HT1080 (cell line): Measurements from ENCODE around the gene SLC5A10. TPM values are rescaled to one million over a fixed set of nuclear protein-coding genes. Genes with fewer than 3 reads are reported as not detected.

ENCODE experiments used
- DNase-seq: peaks from one replicate; pipeline ENCODE4 v3.0.0-alpha.2; 2015; ENCODE audit warnings: low read depth
- total RNA-seq: library from RNA; depleted of rRNA; stranded (reverse); fragments of >200 nt; shearing (Covaris generic); gene quantifications from 2 replicates; pipeline ENCODE4 v1.2.3, GENCODE V29; 2014

SLC5A10 gene
- total RNA-seq, 1 experiment from 2014 or later = not detected

GRCh38 chr17:18963126-18964017 lies 11.4 kb downstream of the SLC5A10 start:
- no peak for DNase-seq

GRCh38 chr17:18964018-18964351 lies 12.0 kb downstream of the SLC5A10 start:
- no peak for DNase-seq

DNA sequence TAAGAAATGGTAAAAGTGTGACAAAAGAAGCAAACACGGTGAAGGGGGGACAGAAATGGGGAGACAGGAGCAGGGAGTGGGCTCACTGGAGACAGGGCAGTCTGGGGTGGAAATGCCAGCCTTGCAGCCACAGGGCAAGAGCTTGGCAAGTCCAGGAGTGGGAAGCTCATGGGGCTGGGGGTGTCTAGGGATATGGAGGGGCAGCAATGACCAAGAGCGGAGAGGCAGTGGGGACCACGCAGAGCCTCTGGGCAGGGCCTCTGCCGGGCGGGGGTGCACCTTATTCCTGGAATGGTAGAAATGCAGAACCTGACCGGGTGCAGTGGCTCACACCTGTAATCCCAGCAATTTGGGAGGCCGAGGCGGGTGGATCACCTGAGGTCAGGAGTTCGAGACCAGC lies 12.6 kb downstream of the SLC5A10 start:
- no peak for DNase-seq

GRCh38 chr17:18965530-18966236 lies 13.7 kb downstream of the SLC5A10 start:
- no peak for DNase-seq

DNA sequence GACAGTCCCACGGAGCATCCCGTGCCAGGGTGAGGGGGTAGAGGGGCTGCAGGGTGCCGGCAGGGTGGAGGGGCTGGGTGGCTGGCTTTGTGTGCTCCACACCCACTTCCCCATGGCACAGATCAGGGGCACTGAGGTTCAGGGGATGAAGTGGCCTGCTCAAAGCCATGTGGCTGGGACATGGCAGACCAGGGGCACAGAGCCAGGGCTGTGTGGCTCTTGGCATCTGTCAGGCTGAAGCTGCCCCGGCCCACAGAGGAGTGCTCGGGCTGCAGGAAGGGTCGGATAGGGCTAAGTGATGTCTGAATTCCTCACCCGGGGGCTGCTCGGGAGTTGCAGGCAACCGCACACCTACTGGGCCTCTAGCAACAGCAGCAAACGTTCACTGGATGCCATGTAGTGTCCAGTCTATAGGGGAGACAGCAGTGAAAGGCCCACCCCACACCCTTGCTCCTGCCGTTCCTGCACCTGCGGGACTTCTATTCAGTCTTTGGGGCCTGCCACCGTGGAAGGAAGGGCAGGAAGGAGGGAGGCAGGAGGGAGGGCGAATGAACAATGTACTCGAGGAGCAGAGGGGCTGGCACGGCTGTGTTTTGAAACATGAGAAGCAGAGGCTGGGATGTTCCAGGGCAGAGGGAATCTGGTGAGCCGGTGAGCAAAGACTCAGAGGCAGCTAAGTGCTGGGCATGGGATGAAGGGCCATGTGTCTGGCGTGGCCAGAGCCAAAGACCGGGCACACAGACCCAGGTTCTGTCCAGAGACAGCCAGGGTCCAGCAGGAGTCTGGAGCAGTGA lies 15.1 kb downstream of the SLC5A10 start:
- peak; percentile 36 for DNase-seq

DNA sequence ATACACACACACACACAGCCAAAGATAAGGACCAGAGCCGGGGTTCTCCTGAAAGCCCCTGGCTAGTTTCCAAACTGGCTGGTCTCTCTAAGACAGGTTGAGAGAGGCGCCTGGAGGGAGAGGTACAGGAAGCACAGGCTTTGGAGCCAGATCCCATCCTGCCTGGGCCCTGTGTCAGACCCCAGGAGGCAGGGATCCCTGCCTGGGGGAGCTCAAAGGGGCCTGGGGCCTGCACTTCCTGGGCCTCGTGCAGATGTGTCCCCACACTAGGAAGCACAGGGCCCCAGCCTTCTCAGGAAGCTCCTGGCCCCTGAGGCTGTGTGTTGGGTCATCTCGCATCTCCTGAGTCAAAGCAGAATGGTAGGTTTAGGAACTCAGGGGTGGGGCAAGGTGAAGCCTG lies 16.0 kb downstream of the SLC5A10 start:
- DNase-seq = no peak

GRCh38 chr17:18968345-18968744 lies 16.4 kb downstream of the SLC5A10 start:
- no peak for DNase-seq

DNA sequence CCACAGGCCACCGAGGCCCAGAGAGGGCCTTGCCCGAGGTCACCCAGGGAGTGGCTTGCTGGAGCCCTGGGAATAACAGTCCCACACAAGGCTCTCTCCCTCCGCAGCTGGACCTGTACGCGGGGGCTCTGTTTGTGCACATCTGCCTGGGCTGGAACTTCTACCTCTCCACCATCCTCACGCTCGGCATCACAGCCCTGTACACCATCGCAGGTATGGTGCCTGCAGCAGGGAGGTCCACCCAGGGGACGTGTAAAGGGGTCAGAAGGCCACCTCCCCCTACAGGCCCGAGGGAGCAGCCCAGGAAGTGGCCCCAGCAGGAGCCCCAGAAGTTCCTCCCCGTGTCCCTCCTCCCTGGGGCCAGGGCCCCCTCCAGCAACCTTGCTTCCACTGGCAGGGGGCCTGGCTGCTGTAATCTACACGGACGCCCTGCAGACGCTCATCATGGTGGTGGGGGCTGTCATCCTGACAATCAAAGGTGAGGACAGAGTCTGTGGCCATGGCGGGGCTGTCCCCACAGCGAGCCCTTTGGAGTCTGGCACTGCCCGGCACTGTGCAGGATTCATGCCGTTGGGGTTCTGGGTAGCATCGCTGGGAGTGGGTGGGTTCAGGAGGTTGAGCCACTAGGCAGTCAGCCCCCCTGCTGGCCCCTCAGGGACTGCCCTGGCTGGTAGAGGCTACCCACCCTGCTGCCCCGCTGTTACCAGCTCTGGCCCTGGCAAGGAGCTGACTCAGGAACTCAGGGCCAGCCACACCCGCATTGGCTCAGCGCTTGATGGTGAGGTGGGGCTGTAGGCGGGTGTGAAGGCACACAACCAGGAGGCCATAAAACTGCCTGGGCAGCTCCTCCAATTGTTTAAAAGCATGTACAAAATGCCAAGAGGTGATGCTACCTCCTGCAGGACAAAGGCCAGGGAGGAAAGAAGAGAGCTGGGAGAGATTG lies 17.3 kb downstream of the SLC5A10 start:
- peak; percentile 33 for DNase-seq

DNA sequence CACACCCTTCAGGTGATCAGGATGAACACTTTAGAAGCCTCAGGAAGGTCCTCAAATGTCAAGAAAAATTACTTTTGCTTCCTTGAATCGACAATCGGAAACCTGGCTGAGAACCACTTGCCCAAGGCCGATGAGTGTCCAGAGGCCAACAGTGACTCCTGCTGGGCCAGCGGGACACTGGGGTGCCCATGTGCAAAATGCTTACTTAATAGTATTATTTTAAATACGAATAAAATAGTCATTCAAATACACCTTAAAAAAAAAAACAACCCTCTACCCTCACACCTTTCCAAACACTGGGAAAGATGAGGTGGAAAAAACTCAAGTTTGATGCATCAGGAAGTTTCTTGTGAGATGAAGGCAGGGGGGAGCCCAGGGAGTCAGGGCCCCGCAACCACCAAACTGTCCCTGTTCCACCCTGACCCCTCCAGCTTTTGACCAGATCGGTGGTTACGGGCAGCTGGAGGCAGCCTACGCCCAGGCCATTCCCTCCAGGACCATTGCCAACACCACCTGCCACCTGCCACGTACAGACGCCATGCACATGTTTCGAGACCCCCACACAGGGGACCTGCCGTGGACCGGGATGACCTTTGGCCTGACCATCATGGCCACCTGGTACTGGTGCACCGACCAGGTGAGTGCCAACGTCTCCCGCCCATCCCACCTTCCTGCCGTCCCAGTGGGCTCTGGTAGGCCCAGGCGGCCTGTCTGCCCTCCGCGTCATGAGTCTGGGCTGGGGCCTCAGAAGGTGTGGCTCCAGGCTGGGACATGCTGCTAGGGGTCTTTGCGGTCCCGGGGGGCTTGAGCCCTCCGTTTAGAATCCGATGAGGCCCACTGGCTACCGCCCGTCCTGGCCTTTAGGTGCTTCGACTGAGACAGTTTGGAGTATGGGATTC lies 18.9 kb downstream of the SLC5A10 start:
- no peak for DNase-seq

DNA sequence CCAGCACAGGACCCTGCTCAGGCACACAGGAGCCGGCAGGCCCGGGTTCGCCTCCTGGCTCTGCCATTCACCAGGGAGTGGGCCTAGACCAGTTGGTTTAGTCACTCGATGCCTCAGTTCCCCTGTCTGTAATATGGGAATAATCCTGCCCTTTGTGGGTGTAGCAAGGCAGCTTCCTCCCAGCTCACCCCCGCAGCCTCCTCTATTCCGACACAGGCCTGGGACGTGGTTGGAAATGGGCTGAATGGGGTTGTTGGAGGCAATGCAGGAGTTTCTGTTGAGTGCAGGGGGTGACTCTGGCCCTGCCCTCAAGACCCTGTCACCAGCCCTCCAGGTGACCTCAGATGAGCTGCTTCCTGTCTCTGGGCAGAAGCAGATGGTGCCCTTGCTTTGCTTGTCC lies 19.8 kb downstream of the SLC5A10 start:
- DNase-seq = no peak

DNA sequence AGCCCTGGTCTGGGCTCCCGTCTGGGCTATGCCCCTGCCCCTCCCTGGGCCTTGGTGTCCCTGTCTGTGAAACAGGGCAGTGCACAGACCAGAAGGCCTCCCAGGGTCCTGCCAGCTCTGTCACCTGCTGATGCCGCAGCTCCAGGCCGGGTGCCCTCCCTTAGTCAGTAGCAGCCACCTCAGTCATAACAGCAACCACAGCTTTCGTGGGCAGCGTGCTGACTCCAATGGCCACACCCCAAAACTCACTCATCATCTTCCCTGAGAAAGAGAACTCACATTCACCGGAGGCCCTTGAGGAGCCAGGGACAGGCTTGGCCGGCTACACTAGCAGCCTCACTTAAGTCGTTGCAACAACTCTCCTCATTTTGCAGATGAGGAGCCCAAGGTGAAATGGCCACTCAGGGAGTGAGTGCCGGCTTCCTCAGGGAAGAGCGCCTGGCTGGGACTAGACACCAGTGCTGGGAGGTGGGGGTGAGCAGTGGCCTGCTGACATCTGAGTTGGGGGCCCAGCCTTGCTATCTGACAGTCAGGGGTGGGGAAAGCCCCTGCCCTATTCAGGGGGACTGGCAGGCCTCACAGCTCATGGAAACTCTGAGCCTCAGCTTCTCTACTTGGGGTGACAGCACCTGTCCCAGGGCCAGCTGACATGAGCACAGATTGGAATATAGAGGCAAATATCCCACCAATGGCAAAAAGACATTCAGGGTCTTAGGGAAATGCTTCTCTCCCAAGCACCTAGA lies 22.6 kb downstream of the SLC5A10 start:
- no peak for DNase-seq

GRCh38 chr17:18975597-18975996 lies 23.6 kb downstream of the SLC5A10 start:
- no peak for DNase-seq

GRCh38 chr17:18976201-18976600 lies 24.2 kb downstream of the SLC5A10 start:
- no peak for DNase-seq

DNA sequence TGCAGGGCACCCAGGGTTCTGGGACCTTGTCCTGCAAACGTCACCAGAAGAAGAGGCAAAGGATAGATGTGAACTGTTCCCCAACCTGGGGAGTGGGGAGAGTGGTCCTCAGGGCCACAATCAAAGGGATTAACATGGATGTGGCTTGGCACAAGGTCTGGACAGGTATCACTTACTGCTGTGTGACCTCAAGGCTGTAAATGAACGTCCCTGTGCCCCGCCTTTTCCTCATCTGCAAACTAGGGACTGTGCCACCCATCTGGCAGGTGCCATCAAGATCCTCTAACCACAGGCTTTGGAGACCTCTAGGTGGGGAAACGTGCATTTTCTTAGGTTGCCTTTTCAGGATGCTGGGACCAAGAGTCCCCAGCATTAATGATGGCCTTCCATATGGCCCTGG lies 25.1 kb downstream of the SLC5A10 start:
- no peak for DNase-seq

DNA sequence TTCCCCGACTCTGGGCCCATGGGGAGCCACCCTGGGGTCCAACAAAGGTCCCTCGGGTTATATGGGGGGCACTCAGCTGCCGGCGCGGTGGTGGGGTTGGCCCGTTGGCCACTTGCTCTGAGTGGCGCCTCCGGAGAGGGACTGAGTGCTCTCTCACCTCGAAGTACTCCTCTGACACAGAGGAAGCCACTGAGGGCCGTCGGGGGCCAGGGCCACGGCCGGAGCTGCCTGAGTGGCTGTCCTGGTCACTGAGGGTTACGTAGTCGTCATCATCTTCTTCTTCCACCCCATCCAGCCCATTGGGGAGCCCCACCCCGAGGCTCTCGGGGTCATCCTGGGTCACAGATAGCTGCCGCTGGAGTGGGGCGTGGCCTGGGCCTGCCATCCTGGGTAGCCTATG lies 25.7 kb downstream of the SLC5A10 start:
- DNase-seq = no peak

DNA sequence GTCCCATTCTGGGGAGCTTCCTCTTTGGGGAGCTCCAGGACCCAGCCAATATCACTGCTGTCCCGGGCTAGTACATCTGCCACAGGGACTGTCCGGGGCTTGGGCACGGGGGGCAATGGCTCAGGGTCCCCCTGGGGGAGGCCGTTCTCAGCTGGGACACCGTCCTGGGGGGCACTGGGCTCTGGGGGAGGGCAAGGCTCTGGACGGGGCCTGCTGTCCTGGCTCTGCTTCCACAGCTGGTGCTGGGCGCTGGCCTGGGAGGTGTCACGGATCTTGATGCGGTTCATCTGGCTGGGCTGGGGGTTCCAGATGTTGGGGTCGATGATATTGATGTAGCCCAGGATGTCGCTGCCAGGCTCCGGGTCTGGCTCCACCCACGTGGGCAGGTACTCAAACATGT lies 26.1 kb downstream of the SLC5A10 start:
- no peak for DNase-seq

DNA sequence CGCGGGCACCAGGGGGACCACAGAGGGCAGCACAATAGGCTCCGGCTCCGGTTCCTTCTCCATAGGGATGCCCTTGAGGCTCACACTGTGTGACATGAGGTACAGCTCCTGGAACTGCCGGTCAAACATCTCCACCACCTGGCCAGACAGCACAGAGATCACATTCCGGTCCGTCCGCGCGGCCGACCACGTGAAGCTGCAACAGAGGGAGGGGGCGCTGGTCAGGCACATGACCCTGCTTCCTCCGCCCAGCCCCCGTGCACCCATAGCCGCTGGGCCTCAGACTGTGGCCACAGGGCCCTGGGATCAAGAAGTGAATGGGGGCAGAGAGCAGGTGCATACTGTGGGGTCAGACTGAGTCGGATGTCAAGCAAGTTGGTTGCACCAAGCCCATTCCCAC lies 26.7 kb downstream of the SLC5A10 start:
- no peak for DNase-seq

DNA sequence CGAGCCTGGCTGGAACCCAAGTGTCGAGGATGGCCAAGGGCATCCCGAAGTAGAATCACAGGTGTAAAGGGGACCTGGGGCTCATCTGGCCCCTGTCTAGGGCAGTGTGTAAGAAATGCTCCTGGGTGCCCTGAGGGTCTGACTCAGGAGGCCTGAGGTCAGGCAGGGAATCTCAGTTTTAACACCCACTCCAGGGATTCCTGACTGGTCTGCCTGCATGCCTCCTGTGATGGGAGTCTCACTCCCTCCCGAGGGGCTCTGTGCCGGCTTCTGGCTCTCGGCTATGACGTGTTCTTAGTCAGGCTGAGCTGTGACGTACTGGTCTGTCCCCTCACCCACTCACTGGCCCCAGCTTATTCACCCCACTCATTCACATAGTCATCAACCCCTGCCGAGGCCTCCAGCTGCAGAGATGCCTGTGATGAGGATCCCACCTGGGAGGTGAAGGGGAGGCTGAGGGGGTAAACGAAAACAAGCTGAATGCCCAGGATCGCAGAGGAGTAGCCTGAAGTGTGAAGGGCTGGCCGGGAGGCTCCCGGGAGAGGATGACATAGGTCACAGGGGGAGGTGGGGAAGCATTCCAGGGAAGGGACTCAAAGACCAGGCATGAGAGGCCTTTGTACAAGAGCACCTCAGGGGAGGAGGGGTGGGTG lies 28.8 kb downstream of the SLC5A10 start:
- DNase-seq = no peak

GRCh38 chr17:18981335-18981641 lies 29.3 kb downstream of the SLC5A10 start:
- no peak for DNase-seq
